Activated CD4-positive, alpha-beta T cell treated with anti-CD3 and anti-CD28 coated beads, Interleukin-2, amount 10 ng/mL, durations not matched to agents 24 days and 14 days (primary cell): ENCODE results near the gene STYK1. TPM values are rescaled to one million over a fixed set of nuclear protein-coding genes. Genes with fewer than 3 reads are reported as not detected.
"Not testable (repeated sequence)": the region's sequence is repeated elsewhere in the genome, so short reads cannot be mapped to it uniquely, and the experiment has no call there.

Source experiments
- DNase-seq: peaks from one replicate; pipeline ENCODE4 v3.0.0; 2022
- H3K27ac Mint-ChIP-seq: one replicate; pipeline ENCODE4 v1.8.0; 2022; ENCODE audit warnings: mild to moderate bottlenecking, mixed read lengths
- H3K27me3 Mint-ChIP-seq: one replicate; pipeline ENCODE4 v1.8.0; 2022; ENCODE audit warnings: mixed read lengths
- H3K36me3 Mint-ChIP-seq: one replicate; pipeline ENCODE4 v1.8.0; 2022; ENCODE audit warnings: low read depth, mild to moderate bottlenecking, mixed read lengths
- H3K4me1 Mint-ChIP-seq: one replicate; pipeline ENCODE4 v1.8.0; 2021; ENCODE audit warnings: mixed read lengths
- H3K4me3 Mint-ChIP-seq: one replicate; pipeline ENCODE4 v1.8.0; 2022; ENCODE audit warnings: mild to moderate bottlenecking, moderate library complexity, mixed read lengths
- H3K9me3 Mint-ChIP-seq: one replicate; pipeline ENCODE4 v1.8.0; 2021; ENCODE audit warnings: mixed read lengths
- intact Hi-C: fragments of 100-400 bp; cut with micrococcal nuclease; formaldehyde crosslinking; loops from one replicate; pipeline ENCODE4 v1.15.1; 2023
- total RNA-seq: library from RNA; stranded (reverse); gene quantifications from 2 replicates; pipeline ENCODE4 v1.2.3, GENCODE V29; 2022

STYK1 gene
- total RNA-seq, 1 donor from 2014 or later: not detected

DNA sequence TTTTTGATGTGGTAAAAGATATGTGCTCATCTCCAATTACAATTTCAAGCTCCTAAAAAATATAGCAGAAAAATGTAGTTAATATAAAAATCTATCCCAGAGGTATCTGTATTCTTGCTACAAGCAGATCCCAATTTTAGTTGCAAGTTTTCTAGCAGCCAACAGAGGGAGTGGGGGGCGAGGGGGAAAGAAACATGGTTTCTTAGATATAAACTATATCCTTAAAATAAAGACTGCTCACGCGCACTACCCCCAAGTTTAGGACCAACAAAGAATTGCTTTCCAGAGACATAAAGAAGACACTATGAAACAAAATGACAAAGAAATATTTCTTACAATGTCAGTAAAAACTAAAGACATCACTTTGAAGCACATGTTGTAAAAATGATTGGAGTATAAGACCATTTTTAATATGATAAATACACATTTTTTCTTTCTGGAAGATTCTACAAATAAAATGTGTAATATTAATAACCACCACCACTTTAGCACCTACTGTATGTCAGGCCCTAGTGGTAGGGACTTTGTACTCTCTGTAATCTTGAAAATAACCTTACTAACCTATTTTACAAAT, 65.9 kb downstream of the STYK1 start:
- Mint-ChIP-seq H3K4me1 (peaks cover 22% of the 10 kb centered on the region), H3K36me3 (peaks cover 51% of the 10 kb centered on the region), H3K27ac (no peak overlapping the region), H3K9me3 (no peaks in the 10 kb centered on the region), H3K4me3 (no peak overlapping the region), H3K27me3 (no peaks in the 10 kb centered on the region)
- no peak for DNase-seq
- intact Hi-C loops: no loop called here

DNA sequence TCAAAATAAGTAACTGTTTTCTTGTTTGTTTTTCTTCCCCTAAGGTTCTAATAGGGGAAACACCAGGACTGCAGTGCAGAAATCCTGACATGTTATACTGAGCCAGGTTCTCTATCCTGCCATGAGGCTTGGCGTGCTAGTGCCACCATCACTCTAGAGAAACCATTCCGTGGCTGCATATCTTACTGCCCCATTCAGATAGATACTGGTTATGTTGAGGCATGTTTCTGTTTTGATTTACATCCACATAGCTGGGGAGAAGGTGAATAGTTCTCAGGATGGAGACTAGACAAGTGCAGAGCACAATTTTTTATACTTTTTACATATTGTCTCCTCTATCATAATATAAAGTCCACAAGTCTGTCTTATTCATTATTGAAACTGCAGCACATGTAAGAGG, 72.0 kb downstream of the STYK1 start:
- H3K4me1 Mint-ChIP-seq: peaks cover 6% of the 10 kb centered on the region
- H3K27me3 Mint-ChIP-seq: no peaks in the 10 kb centered on the region
- H3K36me3 Mint-ChIP-seq: peaks cover 32% of the 10 kb centered on the region
- DNase-seq: no peak
- intact Hi-C loops: no loop called here
- H3K4me3 Mint-ChIP-seq: no peak overlapping the region
- no peak overlapping the region for H3K27ac Mint-ChIP-seq
- no peaks in the 10 kb centered on the region for H3K9me3 Mint-ChIP-seq

DNA sequence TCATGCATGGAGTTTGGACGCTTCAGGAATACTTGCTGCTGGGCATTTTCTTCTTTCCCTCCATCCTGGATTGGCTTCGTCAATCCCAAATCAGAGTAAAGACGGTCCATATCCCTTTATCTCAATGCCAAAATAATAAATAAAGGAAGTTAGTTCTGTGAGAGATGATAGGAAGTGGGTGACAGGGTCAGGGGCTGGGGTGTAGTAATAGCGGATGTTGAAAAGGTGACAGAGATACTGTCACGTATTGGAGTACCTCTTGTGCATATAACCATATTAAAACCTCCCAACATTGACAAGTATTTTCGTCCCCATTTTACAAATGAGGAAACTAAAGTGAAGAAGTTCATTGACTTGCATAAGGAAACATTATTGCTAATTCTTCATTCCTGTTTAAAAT, 72.9 kb downstream of the STYK1 start:
- no peak for DNase-seq
- intact Hi-C loops: no loop called here
- no peaks in the 10 kb centered on the region for H3K9me3 Mint-ChIP-seq
- no peaks in the 10 kb centered on the region for H3K27me3 Mint-ChIP-seq
- H3K4me1 Mint-ChIP-seq: peaks cover 6% of the 10 kb centered on the region
- H3K27ac Mint-ChIP-seq: no peak overlapping the region
- H3K4me3 Mint-ChIP-seq: no peak overlapping the region
- H3K36me3 Mint-ChIP-seq: peaks cover 29% of the 10 kb centered on the region

DNA sequence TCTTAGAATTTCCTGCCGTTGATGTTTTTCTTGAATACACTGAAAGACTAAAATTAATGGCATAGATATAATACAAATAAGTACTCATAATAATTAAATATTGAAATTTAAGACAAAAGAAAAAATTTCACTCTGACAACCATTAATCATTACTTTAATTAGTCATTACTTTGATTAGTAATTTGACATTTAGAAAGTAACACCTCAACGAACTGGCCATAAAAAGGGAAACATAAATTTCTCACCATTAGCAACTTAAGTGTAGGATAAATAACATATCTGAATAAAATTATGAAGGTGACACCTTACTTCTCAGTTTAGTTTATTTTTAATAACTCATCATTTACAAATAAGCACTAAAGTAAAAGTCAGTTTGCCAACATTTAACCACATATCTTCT, 78.0 kb downstream of the STYK1 start:
- no peaks in the 10 kb centered on the region for H3K9me3 Mint-ChIP-seq
- H3K27me3 Mint-ChIP-seq: no peaks in the 10 kb centered on the region
- DNase-seq: no peak
- intact Hi-C loops: no loop called here
- H3K36me3 Mint-ChIP-seq: peaks cover 15% of the 10 kb centered on the region
- no peak overlapping the region for H3K4me3 Mint-ChIP-seq
- H3K4me1 Mint-ChIP-seq: no peaks in the 10 kb centered on the region
- H3K27ac Mint-ChIP-seq: no peak overlapping the region

DNA sequence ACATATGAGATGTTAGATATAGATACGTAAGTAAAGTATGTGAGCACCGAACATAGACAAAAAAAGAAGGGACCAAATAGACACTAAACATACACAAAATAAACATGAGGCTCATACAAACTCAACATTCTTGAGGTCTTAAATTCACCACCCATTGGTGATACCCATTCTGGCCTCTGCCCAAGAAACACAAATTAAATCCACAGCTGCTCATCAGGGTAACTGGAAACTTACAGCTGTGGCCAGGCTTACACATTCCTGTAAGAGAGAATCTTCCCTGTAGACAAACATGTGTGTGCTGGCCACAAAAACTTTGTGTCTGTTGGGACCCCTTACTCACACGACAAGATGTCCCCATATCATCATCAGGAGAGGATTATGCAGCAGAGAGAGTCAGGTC, 82.9 kb downstream of the STYK1 start:
- Mint-ChIP-seq H3K4me3 (no peak overlapping the region), H3K27ac (no peak overlapping the region), H3K4me1 (no peaks in the 10 kb centered on the region), H3K27me3 (no peaks in the 10 kb centered on the region), H3K9me3 (no peaks in the 10 kb centered on the region), H3K36me3 (peaks cover 27% of the 10 kb centered on the region)
- intact Hi-C loops: no loop called here
- no peak for DNase-seq

DNA sequence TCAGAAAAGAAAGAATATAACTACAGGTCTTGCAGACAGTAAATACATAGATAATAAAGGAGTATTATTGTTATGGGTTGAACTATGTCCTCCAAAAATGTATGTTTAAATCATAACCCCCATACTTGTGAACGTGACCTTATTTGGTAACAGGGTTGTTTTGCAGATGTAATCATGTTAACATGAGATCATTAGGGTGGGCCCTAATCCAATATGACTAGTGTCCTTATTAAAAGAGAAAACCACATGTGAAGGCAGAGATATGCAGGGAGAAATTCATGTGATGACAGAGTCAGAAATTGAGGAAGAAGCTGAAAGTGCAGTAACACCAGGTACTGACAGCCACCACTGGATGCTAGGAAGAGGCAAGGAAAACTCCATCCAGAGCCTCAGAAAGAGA, 89.4 kb downstream of the STYK1 start:
- Mint-ChIP-seq H3K36me3 (peaks cover 43% of the 10 kb centered on the region), H3K9me3 (peaks cover 11% of the 10 kb centered on the region), H3K27me3 (no peaks in the 10 kb centered on the region), H3K4me3 (no peak overlapping the region), H3K4me1 (no peaks in the 10 kb centered on the region), H3K27ac (no peak overlapping the region)
- no peak for DNase-seq
- intact Hi-C loops: no loop called here

DNA sequence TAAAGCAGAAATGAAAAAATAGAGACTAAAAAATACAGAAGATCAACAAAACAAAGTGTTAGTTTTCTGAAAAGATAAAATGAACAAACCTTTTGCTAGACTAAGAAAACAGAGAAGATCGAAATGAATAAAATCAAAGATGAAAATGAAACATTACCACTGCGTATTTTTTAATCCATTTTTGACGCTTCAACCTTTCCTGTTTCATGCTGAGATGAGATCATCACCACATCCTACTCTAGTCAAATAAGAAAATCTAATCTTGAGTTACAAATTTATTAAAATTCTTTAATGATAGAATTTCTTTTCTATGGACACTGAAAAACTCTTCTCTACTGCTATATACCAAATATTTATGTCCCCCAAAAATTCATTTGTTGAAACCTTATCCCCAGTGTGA, 91.1 kb downstream of the STYK1 start:
- Mint-ChIP-seq H3K9me3 (peaks cover 11% of the 10 kb centered on the region), H3K27ac (no peak overlapping the region), H3K27me3 (no peaks in the 10 kb centered on the region), H3K36me3 (peaks cover 37% of the 10 kb centered on the region), H3K4me1 (no peaks in the 10 kb centered on the region), H3K4me3 (no peak overlapping the region)
- intact Hi-C loops: no loop called here
- no peak for DNase-seq

DNA sequence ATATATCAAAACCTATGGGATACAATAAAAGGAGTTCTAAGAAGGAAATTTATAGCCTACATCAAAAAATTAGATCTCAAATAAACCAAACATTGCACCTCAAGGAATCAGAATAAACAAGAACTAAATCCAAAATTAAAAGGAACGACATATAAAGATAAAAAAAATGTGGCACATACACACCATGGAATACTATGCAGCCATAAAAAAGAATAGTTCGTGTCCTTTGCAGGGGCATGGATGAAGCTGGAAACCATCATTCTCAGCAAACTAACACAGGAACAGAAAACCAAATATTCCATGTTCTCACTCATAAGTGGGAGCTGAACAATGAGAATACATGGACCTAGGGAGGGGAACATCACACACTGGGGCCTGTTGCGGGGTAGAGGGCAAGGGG, 91.7 kb downstream of the STYK1 start:
- H3K27me3 Mint-ChIP-seq, intact Hi-C loops, H3K27ac Mint-ChIP-seq, DNase-seq, H3K4me1 Mint-ChIP-seq, H3K4me3 Mint-ChIP-seq: not testable (repeated sequence)
- Mint-ChIP-seq H3K9me3 (peaks cover 11% of the 10 kb centered on the region), H3K36me3 (peaks cover 33% of the 10 kb centered on the region)

DNA sequence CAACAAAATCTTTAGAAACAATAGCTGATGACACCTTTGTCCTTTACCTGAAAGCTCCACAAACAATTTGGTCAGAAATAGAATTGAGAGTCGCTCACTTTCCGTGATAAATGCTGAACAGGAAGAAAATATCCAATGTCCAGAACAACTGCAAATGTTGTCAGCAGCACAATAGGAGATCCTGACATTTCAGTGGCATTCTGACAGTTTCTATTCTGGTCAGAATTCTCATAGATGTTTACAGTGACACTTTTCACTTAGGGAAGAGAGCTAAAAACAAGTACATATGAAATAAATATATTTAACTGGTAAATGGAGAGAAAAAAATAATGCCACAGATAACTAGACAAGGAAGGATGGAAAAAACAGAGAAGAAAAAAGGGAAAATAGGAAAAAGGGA, 99.5 kb downstream of the STYK1 start:
- intact Hi-C loops: no loop called here
- H3K27ac Mint-ChIP-seq: no peak overlapping the region
- no peaks in the 10 kb centered on the region for H3K36me3 Mint-ChIP-seq
- H3K27me3 Mint-ChIP-seq: no peaks in the 10 kb centered on the region
- no peaks in the 10 kb centered on the region for H3K4me1 Mint-ChIP-seq
- no peaks in the 10 kb centered on the region for H3K9me3 Mint-ChIP-seq
- no peak overlapping the region for H3K4me3 Mint-ChIP-seq
- no peak for DNase-seq

DNA sequence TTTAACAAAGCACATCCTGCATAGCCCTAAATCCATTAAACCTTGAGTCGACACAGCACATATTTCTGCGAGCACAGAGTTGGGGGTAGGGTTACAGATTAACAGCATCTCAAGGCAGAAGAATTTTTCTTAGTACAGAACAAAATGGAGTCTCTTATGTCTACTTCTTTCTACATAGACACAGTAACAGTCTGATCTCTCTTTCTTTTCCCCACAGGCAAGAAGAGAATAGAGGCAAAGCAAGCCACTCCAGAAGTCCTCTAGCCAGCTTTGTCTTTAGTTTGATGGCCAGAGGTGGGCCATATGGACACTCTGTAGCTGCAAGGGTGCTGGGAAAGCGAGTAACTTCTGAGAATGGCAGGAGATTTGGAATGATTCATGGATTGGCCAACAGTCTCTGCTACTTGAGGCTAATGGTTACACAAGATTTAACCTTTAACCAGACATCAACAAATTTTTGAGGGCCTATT, 101.8 kb downstream of the STYK1 start:
- intact Hi-C loops, H3K9me3 Mint-ChIP-seq, H3K27me3 Mint-ChIP-seq, H3K27ac Mint-ChIP-seq, H3K4me3 Mint-ChIP-seq, DNase-seq, H3K4me1 Mint-ChIP-seq, H3K36me3 Mint-ChIP-seq: not testable (repeated sequence)

DNA sequence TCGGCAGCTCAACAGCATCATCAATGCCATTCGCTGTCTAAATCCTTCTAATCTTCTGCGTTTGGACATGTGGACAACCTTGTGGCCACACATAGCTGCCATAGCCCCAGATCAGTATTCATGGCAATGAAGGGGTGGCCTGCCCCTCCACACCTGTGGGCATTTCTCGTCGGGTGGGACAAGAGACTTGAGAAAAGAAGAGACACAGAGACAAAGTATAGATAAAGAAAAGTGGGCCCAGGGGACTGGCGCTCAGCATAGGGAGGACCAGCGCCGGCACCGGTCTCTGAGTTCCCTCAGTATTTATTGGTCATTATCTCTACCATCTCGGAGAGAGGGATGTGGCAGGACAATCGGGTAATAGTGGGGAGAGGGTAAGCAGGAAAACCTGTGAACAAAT, 102.7 kb downstream of the STYK1 start:
- H3K27ac Mint-ChIP-seq: no peak overlapping the region
- no peaks in the 10 kb centered on the region for H3K4me1 Mint-ChIP-seq
- intact Hi-C loops: no loop called here
- no peak for DNase-seq
- H3K4me3 Mint-ChIP-seq: no peak overlapping the region
- peaks cover 11% of the 10 kb centered on the region for H3K27me3 Mint-ChIP-seq
- H3K36me3 Mint-ChIP-seq: no peaks in the 10 kb centered on the region
- H3K9me3 Mint-ChIP-seq: no peaks in the 10 kb centered on the region

Other genes starting within 250 kb of the STYK1 start
- not detected in 2 replicates for gene KLRC2, start 238.0 kb downstream of the STYK1 start, total RNA-seq
- not detected in 2 replicates for gene KLRC1, start 220.7 kb downstream of the STYK1 start, total RNA-seq
- 0.62 and 0.98 TPM in 2 replicates for gene EIF2S3B, start 168.2 kb downstream of the STYK1 start, total RNA-seq
- 88.6 and 91.1 TPM in 2 replicates for gene MAGOHB, start 60.4 kb downstream of the STYK1 start, total RNA-seq
- gene YBX3, start 49.3 kb upstream of the STYK1 start, total RNA-seq: 199 and 203 TPM in 2 replicates
- not detected in 2 replicates for gene TAS2R7, start 128.6 kb upstream of the STYK1 start, total RNA-seq
- not detected in 2 replicates for gene TAS2R8, start 133.2 kb upstream of the STYK1 start, total RNA-seq
- not detected in 2 replicates for gene TAS2R9, start 136.1 kb upstream of the STYK1 start, total RNA-seq
- gene TAS2R10, start 152.3 kb upstream of the STYK1 start, total RNA-seq: 0.26 TPM in 1 of 2 replicates, not detected in the other
- 0.62 and 2.0 TPM in 2 replicates for gene PRR4, start 175.4 kb upstream of the STYK1 start, total RNA-seq
- 18.2 and 22.4 TPM in 2 replicates for gene PRH1, start 210.2 kb upstream of the STYK1 start, total RNA-seq
- gene TAS2R13, start 235.5 kb upstream of the STYK1 start, total RNA-seq: 1.1 and 1.3 TPM in 2 replicates